Endothelial cell (in vitro differentiated cells): ENCODE data around the gene UBE2Q1. TPM values are rescaled to one million over a fixed set of nuclear protein-coding genes. Genes with fewer than 3 reads are reported as not detected.

Experiments
- DNase-seq: peaks from one replicate; pipeline ENCODE4 v3.0.0; 2021; ENCODE audit warnings: low spot score
- H3K27ac Mint-ChIP-seq: one replicate; pipeline ENCODE4 v1.8.0; 2021; ENCODE audit warnings: mixed read lengths, inconsistent platforms; ENCODE audit not compliant: unreplicated experiment
- H3K27me3 Mint-ChIP-seq: one replicate; pipeline ENCODE4 v1.8.0; 2021; ENCODE audit warnings: mild to moderate bottlenecking, moderate library complexity, mixed read lengths, inconsistent platforms; ENCODE audit not compliant: unreplicated experiment
- H3K36me3 Mint-ChIP-seq: one replicate; pipeline ENCODE4 v1.8.0; 2021; ENCODE audit warnings: mild to moderate bottlenecking, low read depth, mixed read lengths, inconsistent platforms; ENCODE audit not compliant: unreplicated experiment
- H3K4me1 Mint-ChIP-seq: one replicate; pipeline ENCODE4 v1.8.0; 2021; ENCODE audit warnings: mild to moderate bottlenecking, mixed read lengths, inconsistent platforms; ENCODE audit not compliant: unreplicated experiment
- H3K4me3 Mint-ChIP-seq: one replicate; pipeline ENCODE4 v1.8.0; 2021; ENCODE audit warnings: mild to moderate bottlenecking, mixed read lengths, inconsistent platforms; ENCODE audit not compliant: unreplicated experiment
- H3K9me3 Mint-ChIP-seq: one replicate; pipeline ENCODE4 v1.8.0; 2021; ENCODE audit warnings: mixed read lengths, inconsistent platforms; ENCODE audit not compliant: unreplicated experiment
- CTCF ChIP-seq: fragments of 200-600 bp; sonication (generic); IDR thresholded peaks from one replicate; pipeline ENCODE4 v1.5.0; 2021; ENCODE audit warnings: antibody characterized with exemption; ENCODE audit not compliant: unreplicated experiment
- total RNA-seq: library from RNA; stranded (reverse); fragmentation: NEBNext Ultra II Directional; extraction: Animal tissue kit (Norgen Biotek cat#: 25700); gene quantifications from one replicate; pipeline ENCODE4 v1.2.1, GENCODE V29; 2021; ENCODE audit not compliant: unreplicated experiment

Gene UBE2Q1
- total RNA-seq, 1 donor from 2014 or later, result 73.9 TPM

GRCh38 chr1:154575147-154575927, 16.9 kb upstream of the UBE2Q1 start:
- peaks cover 16% of the 10 kb centered on the region for H3K27me3 Mint-ChIP-seq
- peaks cover 21% of the 10 kb centered on the region for H3K36me3 Mint-ChIP-seq
- no peaks in the 10 kb centered on the region for H3K9me3 Mint-ChIP-seq
- no peak for TF ChIP-seq CTCF
- peaks cover 15% of the 10 kb centered on the region for H3K4me1 Mint-ChIP-seq
- peak overlapping the region; percentile 6 for H3K27ac Mint-ChIP-seq
- no peak for DNase-seq
- H3K4me3 Mint-ChIP-seq, result no peak overlapping the region

- Mint-ChIP-seq H3K4me1 (peaks cover 14% of the 10 kb centered on the region), H3K9me3 (no peaks in the 10 kb centered on the region), H3K4me3 (no peak overlapping the region), H3K36me3 (peaks cover 18% of the 10 kb centered on the region), H3K27me3 (peaks cover 14% of the 10 kb centered on the region), H3K27ac (no peak overlapping the region)
- TF ChIP-seq CTCF, result no peak
- DNase-seq, result no peak
Observed at GRCh38 chr1:154574716-154575115, 16.3 kb upstream of the UBE2Q1 start.

DNA sequence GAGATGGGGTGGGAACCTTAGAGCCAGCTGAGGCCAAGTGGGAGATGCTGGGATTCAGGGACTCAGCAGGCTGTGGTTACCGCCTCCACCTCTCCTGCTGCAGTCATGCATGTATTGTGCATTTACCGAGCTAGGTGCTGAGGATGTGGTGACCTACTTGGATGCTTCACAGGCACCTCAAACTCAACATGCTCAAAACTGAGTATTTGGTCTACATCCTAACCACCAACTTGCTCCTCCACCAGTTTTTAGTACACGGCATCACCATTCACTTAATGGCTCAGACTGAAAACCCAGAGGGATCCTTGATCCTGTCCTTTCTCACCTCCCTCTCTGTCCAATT, 14.7 kb upstream of the UBE2Q1 start:
- Mint-ChIP-seq H3K4me3 (no peak overlapping the region), H3K9me3 (no peaks in the 10 kb centered on the region), H3K27me3 (peaks cover 4% of the 10 kb centered on the region), H3K27ac (no peak overlapping the region), H3K36me3 (peaks cover 4% of the 10 kb centered on the region), H3K4me1 (peaks cover 3% of the 10 kb centered on the region)
- no peak for DNase-seq
- TF ChIP-seq CTCF, result no peak

- no peak for TF ChIP-seq CTCF
- DNase-seq, result no peak
- no peaks in the 10 kb centered on the region for H3K9me3 Mint-ChIP-seq
- H3K4me1 Mint-ChIP-seq, result peaks cover under 1% of the 10 kb centered on the region
- no peak overlapping the region for H3K4me3 Mint-ChIP-seq
- H3K36me3 Mint-ChIP-seq, result peaks cover 4% of the 10 kb centered on the region
- peaks cover 4% of the 10 kb centered on the region for H3K27me3 Mint-ChIP-seq
- no peak overlapping the region for H3K27ac Mint-ChIP-seq
Observed at GRCh38 chr1:154572468-154573167, 14.2 kb upstream of the UBE2Q1 start.

DNA sequence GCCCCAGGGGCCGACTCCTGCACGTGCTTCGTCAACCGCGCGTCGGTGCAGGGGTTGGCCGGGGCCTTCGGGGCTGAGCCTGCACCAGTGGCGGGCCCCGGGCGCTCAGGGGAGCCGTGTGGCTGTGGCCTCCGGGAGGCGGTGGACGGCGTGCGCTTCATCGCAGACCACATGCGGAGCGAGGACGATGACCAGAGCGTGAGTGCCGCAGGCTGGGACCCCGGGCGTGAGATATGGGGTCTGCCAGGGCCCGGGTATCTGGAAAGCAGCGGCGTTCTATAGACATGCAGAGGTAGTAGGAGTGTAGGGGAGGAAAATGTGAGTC, 13.5 kb upstream of the UBE2Q1 start:
- peaks cover 3% of the 10 kb centered on the region for H3K27me3 Mint-ChIP-seq
- no peak for DNase-seq
- H3K27ac Mint-ChIP-seq, result no peak overlapping the region

More for the DNA sequence above, 13.5 kb upstream of the UBE2Q1 start:
- H3K4me1 Mint-ChIP-seq, result peaks cover 3% of the 10 kb centered on the region
- TF ChIP-seq CTCF, result no peak
- H3K4me3 Mint-ChIP-seq, result no peak overlapping the region
- peaks cover 4% of the 10 kb centered on the region for H3K36me3 Mint-ChIP-seq
- H3K9me3 Mint-ChIP-seq, result no peaks in the 10 kb centered on the region
